GM12872 (cell line): ENCODE measurements around the gene FFAR4.

Experiments
- TF ChIP-seq, protein P1 (sequence below): IDR thresholded peaks from 3 replicates; pipeline ENCODE4 v1.5.1; 2011; ENCODE audit warnings: low read depth, mild to moderate bottlenecking, low read length, moderate library complexity; ENCODE audit not compliant: insufficient read depth

Gene FFAR4

DNA sequence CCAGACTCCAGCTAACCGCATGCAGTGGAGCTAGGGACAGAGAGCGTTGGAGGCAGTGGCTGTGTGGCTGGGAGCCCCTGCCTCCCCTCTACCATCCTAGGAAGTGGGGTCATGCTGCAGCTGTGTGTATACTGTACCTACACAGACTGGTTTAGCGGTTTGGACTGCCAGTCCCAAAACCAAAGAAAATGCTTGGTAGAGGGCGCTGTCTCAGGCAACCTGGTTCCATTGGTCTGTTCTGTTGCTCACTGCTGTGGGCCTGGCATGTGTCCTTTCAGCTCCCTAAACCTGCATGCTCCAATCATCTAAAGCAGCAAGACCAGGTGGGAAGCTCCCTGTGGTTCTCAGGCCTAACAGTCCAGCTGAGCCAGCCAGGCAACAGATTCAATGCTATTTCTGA lies 30.1 kb downstream of the FFAR4 start:
- TF ChIP-seq, protein P1, sequence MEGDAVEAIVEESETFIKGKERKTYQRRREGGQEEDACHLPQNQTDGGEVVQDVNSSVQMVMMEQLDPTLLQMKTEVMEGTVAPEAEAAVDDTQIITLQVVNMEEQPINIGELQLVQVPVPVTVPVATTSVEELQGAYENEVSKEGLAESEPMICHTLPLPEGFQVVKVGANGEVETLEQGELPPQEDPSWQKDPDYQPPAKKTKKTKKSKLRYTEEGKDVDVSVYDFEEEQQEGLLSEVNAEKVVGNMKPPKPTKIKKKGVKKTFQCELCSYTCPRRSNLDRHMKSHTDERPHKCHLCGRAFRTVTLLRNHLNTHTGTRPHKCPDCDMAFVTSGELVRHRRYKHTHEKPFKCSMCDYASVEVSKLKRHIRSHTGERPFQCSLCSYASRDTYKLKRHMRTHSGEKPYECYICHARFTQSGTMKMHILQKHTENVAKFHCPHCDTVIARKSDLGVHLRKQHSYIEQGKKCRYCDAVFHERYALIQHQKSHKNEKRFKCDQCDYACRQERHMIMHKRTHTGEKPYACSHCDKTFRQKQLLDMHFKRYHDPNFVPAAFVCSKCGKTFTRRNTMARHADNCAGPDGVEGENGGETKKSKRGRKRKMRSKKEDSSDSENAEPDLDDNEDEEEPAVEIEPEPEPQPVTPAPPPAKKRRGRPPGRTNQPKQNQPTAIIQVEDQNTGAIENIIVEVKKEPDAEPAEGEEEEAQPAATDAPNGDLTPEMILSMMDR, result peak; percentile 30; the same call in 1 of the 3 replicates

DNA sequence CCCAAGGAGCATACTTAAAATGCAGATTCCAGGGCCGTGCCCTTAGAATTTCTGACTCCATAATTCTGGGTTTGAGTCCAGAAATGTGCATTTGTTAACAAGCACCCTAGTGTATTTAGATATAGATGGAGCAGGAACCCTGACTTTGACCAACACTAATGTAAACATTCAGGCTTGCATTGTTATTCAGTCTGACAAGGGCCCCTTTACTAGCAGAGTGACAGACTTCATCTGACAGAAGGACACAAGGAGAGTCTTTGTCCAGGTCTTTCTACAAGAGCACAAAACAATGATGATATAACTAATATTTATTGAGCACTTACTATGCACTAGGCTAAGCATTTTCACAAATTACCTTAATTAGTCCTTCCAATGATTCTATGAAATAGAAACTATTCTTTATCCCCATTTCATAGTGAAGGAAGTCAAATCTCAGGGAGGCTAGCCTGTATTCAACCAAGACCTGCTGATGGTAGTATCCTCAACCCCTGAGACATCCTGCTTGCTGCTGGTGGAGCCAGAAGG lies 30.7 kb downstream of the FFAR4 start:
- TF ChIP-seq, protein P1, result no peak

DNA sequence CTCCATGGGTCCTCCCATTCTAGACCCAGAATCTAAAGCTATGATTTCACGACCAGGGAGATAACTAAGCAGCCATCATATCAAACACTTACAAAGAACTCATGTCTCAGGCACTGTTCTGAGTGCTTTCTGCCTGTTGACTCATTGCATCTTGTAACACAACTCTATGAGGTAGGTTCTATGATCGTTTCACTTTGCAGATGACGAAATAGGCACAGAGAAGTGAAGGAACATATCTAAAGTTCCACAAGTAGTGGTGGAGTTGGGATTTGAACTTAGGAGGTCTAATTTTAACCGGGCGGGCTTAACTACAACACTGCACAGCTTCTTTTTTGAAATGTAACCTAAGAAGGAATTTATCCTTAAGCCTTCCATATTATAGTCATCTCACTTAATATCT lies 31.7 kb downstream of the FFAR4 start:
- TF ChIP-seq, protein P1, result no peak

DNA sequence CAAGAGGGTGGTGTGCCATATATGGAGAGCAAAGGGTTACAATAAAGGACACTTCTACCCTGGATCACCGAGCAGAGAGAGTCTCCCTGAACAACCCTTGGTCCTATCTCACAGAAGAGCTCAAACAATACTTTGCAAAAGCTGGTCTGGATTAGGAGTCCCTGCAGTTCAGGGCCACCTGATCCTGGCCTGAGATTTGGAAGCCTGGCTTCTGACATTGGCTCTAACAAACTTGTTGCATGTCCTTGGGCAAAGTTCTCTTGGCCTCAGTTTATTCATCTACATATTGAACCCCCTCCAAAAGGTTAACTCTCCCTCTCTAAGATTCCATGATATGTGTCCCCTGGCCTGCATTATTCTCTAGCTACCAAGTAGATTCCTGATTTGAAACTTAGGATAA lies 32.9 kb downstream of the FFAR4 start:
- TF ChIP-seq, protein P1, result no peak

DNA sequence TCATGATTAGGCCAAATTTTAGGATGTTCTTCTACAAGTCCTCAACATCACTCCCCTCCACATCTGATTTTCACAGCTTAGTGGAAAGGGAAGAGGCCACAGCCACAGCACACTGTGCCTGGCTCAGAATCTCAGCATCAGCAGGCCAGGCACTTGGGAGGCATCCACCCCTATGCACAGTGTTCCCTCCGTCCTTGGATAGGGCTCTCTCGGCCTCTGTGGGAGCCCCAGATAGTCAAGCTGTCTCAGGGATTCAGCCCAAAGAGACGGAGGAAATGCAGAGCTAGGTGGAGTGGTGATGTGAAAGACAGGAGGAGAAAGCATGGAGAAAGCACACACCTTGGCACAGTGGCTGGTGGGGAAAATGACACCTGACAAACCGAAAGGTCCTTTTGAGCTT lies 33.3 kb downstream of the FFAR4 start:
- TF ChIP-seq, protein P1, result no peak

DNA sequence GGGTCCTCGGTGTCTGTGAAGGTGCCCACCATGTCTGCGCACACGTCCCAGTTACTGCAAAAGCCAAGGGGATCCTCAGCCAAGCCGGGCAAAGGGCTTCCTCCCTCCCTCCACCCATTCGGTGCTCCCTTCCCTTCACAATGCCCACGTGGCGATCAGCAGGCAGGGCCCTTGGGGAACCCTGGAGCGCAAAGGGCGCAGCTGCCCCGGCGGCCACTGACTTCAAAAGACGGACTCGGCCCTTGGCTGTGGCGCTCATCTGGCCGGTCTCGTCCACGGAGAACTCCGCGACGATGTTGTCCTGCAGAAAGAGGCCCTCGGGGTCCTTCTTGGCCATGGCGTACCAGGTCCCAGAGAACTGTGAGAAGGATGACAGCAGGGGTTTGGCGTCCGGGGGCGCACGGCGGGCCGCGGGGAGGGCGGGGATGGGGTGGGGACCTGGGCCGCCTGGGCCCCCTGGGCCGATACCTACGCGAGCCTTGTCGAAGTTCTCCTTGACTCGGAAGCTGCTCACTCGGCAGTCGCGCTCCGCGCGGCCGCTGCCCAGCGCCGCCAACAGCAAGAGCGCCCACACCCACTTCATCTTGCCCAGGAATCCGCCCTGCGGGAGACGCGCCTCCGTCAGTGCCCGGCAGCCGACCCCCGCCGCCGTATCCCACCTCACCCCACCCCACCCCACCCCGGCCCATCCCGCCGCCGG lies 34.1 kb downstream of the FFAR4 start:
- TF ChIP-seq, protein P1, result no peak

DNA sequence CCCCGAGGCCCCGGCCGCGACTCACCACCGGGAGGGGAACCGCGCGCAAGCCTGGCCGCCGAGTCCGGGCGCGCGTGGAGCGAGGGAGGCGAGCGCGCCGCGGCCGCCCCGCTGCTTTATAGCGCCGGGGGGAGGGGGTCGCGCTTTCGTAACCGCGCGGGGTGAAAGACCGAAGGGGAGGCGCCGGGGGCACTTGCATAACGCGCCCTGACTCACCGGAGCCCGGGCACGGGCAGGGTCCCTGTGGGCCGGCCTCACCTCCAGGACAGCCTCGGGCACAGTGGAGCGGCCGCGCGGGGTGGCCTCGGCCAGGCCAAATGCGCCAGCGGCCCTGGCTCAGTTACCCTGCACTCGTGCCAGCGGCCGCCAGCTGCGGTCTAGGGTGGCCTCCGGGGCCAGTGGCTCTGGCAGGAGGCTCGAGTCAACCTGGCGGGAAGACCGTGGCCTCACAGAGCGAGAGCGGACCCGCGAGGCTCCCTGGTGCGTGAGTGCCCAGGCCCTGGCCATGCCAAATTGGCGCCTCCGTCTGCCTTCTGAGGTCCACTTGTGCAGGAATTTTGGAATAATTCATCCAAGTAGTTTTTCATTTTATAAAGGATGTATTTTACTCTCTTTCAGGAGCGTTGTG lies 34.8 kb downstream of the FFAR4 start, which contains the start of gene RBP4:
Gene RBP4 (minus strand): TSS at position 90 of the 628 bp plus-strand sequence. CDS start 207 bp downstream, outside the sequence.
- TF ChIP-seq, protein P1, result no peak
